OCI-LY7 (cell line): ENCODE data around the gene RMND5A. TPM values are rescaled to one million over a fixed set of nuclear protein-coding genes. Genes with fewer than 3 reads are reported as not detected.

ENCODE experiments used
- BruUV-seq: library from RNA; stranded (reverse); fragments of 400-500 nt; replicated peaks from 2 replicates; lab custom pipeline; 2021; lab: Mats Ljungman, UMichigan
- CTCF ChIA-PET: fragments of 300-600 bp; sonication (Branson Sonifier 250); formaldehyde crosslinking; loops from one replicate; lab custom pipeline; 2022; ENCODE audit warnings: antibody characterized with exemption; ENCODE audit not compliant: unreplicated experiment; lab: Charles Lee
- POLR2A ChIA-PET: fragments of 300-600 bp; sonication (Branson Sonifier 250); formaldehyde crosslinking; loops from one replicate; lab custom pipeline; 2022; ENCODE audit warnings: antibody characterized with exemption; lab: Charles Lee
- DNase-seq: peaks from one replicate; pipeline ENCODE4 v3.0.0-alpha.2; 2015; ENCODE audit warnings: low spot score
- H2AFZ ChIP-seq: fragments of 200-600 bp; sonication (generic), shearing (Covaris generic); 2 replicates; pipeline ENCODE4 v1.6.1; 2014; ENCODE audit warnings: mild to moderate bottlenecking, antibody characterized with exemption, low read length, moderate library complexity
- H3K27ac ChIP-seq: fragments of 200-600 bp; sonication (generic); 2 replicates; pipeline ENCODE4 v1.5.1; 2014; ENCODE audit warnings: mixed run types, low read depth, mild to moderate bottlenecking, moderate library complexity, low read length, inconsistent platforms; ENCODE audit not compliant: poor library complexity, severe bottlenecking
- H3K36me3 ChIP-seq: fragments of 200-600 bp; sonication (generic); 2 replicates; pipeline ENCODE4 v1.6.1; 2014; ENCODE audit warnings: mild to moderate bottlenecking, antibody characterized with exemption, low read length, moderate library complexity, mixed read lengths; ENCODE audit not compliant: insufficient read depth
- H3K4me1 ChIP-seq: fragments of 200-600 bp; sonication (generic); 2 replicates; pipeline ENCODE4 v1.5.1; 2014; ENCODE audit warnings: mild to moderate bottlenecking, low read length; ENCODE audit not compliant: insufficient read depth, poor library complexity, severe bottlenecking
- H3K4me2 ChIP-seq: fragments of 200-600 bp; sonication (generic); 2 replicates; pipeline ENCODE4 v1.6.1; 2014; ENCODE audit warnings: mild to moderate bottlenecking, low read length
- H3K4me3 ChIP-seq: fragments of 200-600 bp; sonication (generic); 2 replicates; pipeline ENCODE4 v1.5.1; 2014; ENCODE audit warnings: mild to moderate bottlenecking, low read depth, low read length; ENCODE audit not compliant: poor library complexity, severe bottlenecking
- H3K79me2 ChIP-seq: fragments of 200-600 bp; sonication (generic); 2 replicates; pipeline ENCODE4 v1.6.1; 2016; ENCODE audit warnings: low read depth, mild to moderate bottlenecking, low read length, moderate library complexity, mixed read lengths; ENCODE audit not compliant: insufficient read depth
- H3K9me2 ChIP-seq: fragments of 200-600 bp; sonication (generic); 2 replicates; pipeline ENCODE4 v1.6.1; 2016; ENCODE audit warnings: mild to moderate bottlenecking, low read length, mixed read lengths; ENCODE audit not compliant: insufficient read depth
- H3K9me3 ChIP-seq: fragments of 200-600 bp; sonication (generic); 2 replicates; pipeline ENCODE4 v1.6.1; 2014; ENCODE audit warnings: mild to moderate bottlenecking, mixed run types, low read length, mixed read lengths
- H4K20me1 ChIP-seq: fragments of 200-600 bp; sonication (generic); 2 replicates; pipeline ENCODE4 v1.6.1; 2014; ENCODE audit warnings: mild to moderate bottlenecking, antibody characterized with exemption, low read length, moderate library complexity, mixed read lengths; ENCODE audit not compliant: insufficient read depth
- CTCF ChIP-seq: fragments of 200-600 bp; sonication (generic); conservative IDR thresholded peaks from 2 replicates; pipeline ENCODE4 v1.5.1; 2014; ENCODE audit warnings: mild to moderate bottlenecking, antibody characterized with exemption, low read length, moderate library complexity, mixed read lengths
- EZH2phosphoT487 ChIP-seq: fragments of 200-600 bp; sonication (generic); IDR thresholded peaks from 2 replicates; pipeline ENCODE4 v1.6.1; 2018; ENCODE audit warnings: low read depth, borderline replicate concordance, mild to moderate bottlenecking, mixed run types, antibody characterized with exemption, low read length, moderate library complexity, mixed read lengths
- intact Hi-C: fragments of 100-400 bp; cut with micrococcal nuclease; formaldehyde crosslinking; loops from one replicate; pipeline ENCODE4 v1.10.0; 2022; ENCODE audit not compliant: unreplicated experiment
- total RNA-seq, 2 experiments: library from RNA; depleted of rRNA in 1 of 2; stranded (reverse); fragments of >200 nt in 1 of 2; shearing (Covaris generic) in 1 of 2; gene quantifications; 2 replicates each; pipeline ENCODE4 v1.2.3, GENCODE V29; 2014 to 2022

RMND5A gene
- total RNA-seq, 2 experiments from 2014 or later = 60.6 to 62.7 TPM

- Histone ChIP-seq H3K9me2 (no peaks in the 10 kb centered on the region), H4K20me1 (0 out of 2 replicates have a peak, but pooled peaks cover 1% of the 10 kb centered on the region), H2AFZ (no peak overlapping the region), H3K36me3 (peaks cover 98% of the 10 kb centered on the region), H3K79me2 (peaks cover 47% of the 10 kb centered on the region), H3K9me3 (peaks cover 23% of the 10 kb centered on the region; the same call in 1 of the 2 replicates), H3K4me3 (no peak overlapping the region), H3K27ac (no peak overlapping the region), H3K4me2 (no peak overlapping the region), H3K4me1 (peaks cover 6% of the 10 kb centered on the region)
- peak; percentile 9 for DNase-seq
- no peak for TF ChIP-seq CTCF
- no peak for TF ChIP-seq EZH2phosphoT487
- BruUV-seq = no TSS peak
- intact Hi-C loops = no loop called here
- ChIA-PET POLR2A (no interaction called here), CTCF (no interaction called here)
These were observed 30.2 kb downstream of the RMND5A start for GRCh38 chr2:86750240-86750839.

- Histone ChIP-seq H4K20me1 (no peaks in the 10 kb centered on the region), H3K4me1 (peaks cover 6% of the 10 kb centered on the region), H3K4me2 (no peak overlapping the region), H3K36me3 (peaks cover 98% of the 10 kb centered on the region), H3K79me2 (peaks cover 43% of the 10 kb centered on the region), H2AFZ (no peak overlapping the region), H3K4me3 (no peak overlapping the region), H3K9me2 (no peaks in the 10 kb centered on the region), H3K9me3 (peaks cover 23% of the 10 kb centered on the region; the same call in 1 of the 2 replicates), H3K27ac (no peak overlapping the region)
- CTCF ChIA-PET = no interaction called here
- DNase-seq = no peak
- intact Hi-C loops = no loop called here
- POLR2A ChIA-PET = no interaction called here
- TF ChIP-seq CTCF (no peak), EZH2phosphoT487 (no peak)
- no TSS peak for BruUV-seq
These were observed 31.7 kb downstream of the RMND5A start for GRCh38 chr2:86751778-86752177.

GRCh38 chr2:86752934-86753333 is 32.8 kb downstream of the RMND5A start:
- intact Hi-C loops = no loop called here
- Histone ChIP-seq H3K9me2 (no peaks in the 10 kb centered on the region), H3K4me1 (peaks cover 3% of the 10 kb centered on the region), H3K4me3 (no peak overlapping the region), H3K4me2 (no peak overlapping the region), H3K79me2 (peaks cover 43% of the 10 kb centered on the region), H4K20me1 (no peaks in the 10 kb centered on the region), H3K9me3 (peaks cover 23% of the 10 kb centered on the region; the same call in 1 of the 2 replicates), H2AFZ (no peak overlapping the region), H3K36me3 (peaks cover 87% of the 10 kb centered on the region), H3K27ac (no peak overlapping the region)
- TF ChIP-seq CTCF = no peak
- no peak for TF ChIP-seq EZH2phosphoT487
- POLR2A ChIA-PET = interaction anchor here (1.8 kb wide), 1 partner anchor 12 kb away, joined by 5 read pairs; no protein-coding TSS in a partner anchor
- no TSS peak for BruUV-seq
- CTCF ChIA-PET = no interaction called here
- no peak for DNase-seq
